ENCODE results near the gene GABRA5. TPM values are rescaled to one million over a fixed set of nuclear protein-coding genes. Genes with fewer than 3 reads are reported as not detected.

GABRA5 gene
- total and polyA plus RNA-seq, 2 of the 4 experiments (the other 2 are of a cell fraction): 4.0 to 7.3 TPM

GRCh38 chr15:26901041-26901440 is 34.2 kb downstream of the GABRA5 start:
- H2BK5ac ChIP-seq (ENCODE audit: low read depth, low read length, poor library complexity, severe bottlenecking): no peak overlapping the region
- H3K14ac ChIP-seq (replicated peaks; ENCODE audit: low read depth, low read length): no peak overlapping the region
- H3K27me3 ChIP-seq (ENCODE audit: control insufficient read depth, insufficient read depth, low read length): no peaks in the 10 kb centered on the region
- no peak overlapping the region for H3K4me3 ChIP-seq (ENCODE audit: insufficient read depth, low read depth, low read length)
- no TSS peak for BruUV-seq (replicated peaks)
- H3K4me2 ChIP-seq (ENCODE audit: low read depth, low read length): no peak overlapping the region
- dilution Hi-C loops (cut with HindIII; ENCODE audit: low sequenced_read_pairs, unreplicated experiment) (no loop called here), intact Hi-C loops (cut with micrococcal nuclease) (no loop called here), in situ Hi-C loops (cut with MboI; ENCODE audit: low sequenced_read_pairs) (no loop called here)
- H3K9me3 ChIP-seq (ENCODE audit: control insufficient read depth, insufficient read depth, low read length): no peaks in the 10 kb centered on the region
- H2BK120ac ChIP-seq (ENCODE audit: low read depth, low read length): no peak overlapping the region
- H4K91ac ChIP-seq (ENCODE audit: insufficient read depth, low read depth, low read length): no peak overlapping the region
- no peak overlapping the region for H2BK15ac ChIP-seq (ENCODE audit: low read depth, low read length)
- TF ChIP-seq CEBPB (IDR thresholded peaks at IDR 0.05; ENCODE audit: low read depth, low read length) (no peak), RCOR1 (IDR thresholded peaks at IDR 0.05; ENCODE audit: insufficient replicate concordance, low read length) (no peak), RFX5 (IDR thresholded peaks at IDR 0.05; ENCODE audit: low read depth, low read length) (no peak), MAFK (IDR thresholded peaks at IDR 0.05; ENCODE audit: low read depth, low read length) (no peak), SMC3 (IDR thresholded peaks at IDR 0.05; ENCODE audit: low read depth, low read length) (no peak), CHD1 (IDR thresholded peaks at IDR 0.05; ENCODE audit: low read depth, low read length) (no peak), POLR2A (IDR thresholded peaks at IDR 0.05; ENCODE audit: low read depth, low read length) (no peak), RAD21 (IDR thresholded peaks at IDR 0.05; ENCODE audit: low read length) (no peak), NFE2L2 (IDR thresholded peaks at IDR 0.05; ENCODE audit: low read depth, low read length) (no peak)
- TF ChIP-seq, protein P1, sequence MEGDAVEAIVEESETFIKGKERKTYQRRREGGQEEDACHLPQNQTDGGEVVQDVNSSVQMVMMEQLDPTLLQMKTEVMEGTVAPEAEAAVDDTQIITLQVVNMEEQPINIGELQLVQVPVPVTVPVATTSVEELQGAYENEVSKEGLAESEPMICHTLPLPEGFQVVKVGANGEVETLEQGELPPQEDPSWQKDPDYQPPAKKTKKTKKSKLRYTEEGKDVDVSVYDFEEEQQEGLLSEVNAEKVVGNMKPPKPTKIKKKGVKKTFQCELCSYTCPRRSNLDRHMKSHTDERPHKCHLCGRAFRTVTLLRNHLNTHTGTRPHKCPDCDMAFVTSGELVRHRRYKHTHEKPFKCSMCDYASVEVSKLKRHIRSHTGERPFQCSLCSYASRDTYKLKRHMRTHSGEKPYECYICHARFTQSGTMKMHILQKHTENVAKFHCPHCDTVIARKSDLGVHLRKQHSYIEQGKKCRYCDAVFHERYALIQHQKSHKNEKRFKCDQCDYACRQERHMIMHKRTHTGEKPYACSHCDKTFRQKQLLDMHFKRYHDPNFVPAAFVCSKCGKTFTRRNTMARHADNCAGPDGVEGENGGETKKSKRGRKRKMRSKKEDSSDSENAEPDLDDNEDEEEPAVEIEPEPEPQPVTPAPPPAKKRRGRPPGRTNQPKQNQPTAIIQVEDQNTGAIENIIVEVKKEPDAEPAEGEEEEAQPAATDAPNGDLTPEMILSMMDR (conservative IDR thresholded peaks at IDR 0.05; ENCODE audit: low read depth, low read length): no peak
- H2AFZ ChIP-seq (replicated peaks; ENCODE audit: low read length, poor library complexity): no peak overlapping the region
- no peaks in the 10 kb centered on the region for H3K9me1 ChIP-seq (ENCODE audit: insufficient read depth, low read length)
- CTCF ChIA-PET: no interaction called here
- no peak overlapping the region for H4K8ac ChIP-seq (ENCODE audit: low read depth in 2 of 2, low read length in 2 of 2)
- H3K36me3 ChIP-seq (ENCODE audit: control insufficient read depth, insufficient read depth, low read length): no peaks in the 10 kb centered on the region
- POLR2A ChIA-PET (ENCODE audit: unreplicated experiment): no interaction called here
- H3K79me1 ChIP-seq (ENCODE audit: low read depth in 1 of 2, low read length in 2 of 2): no peaks in the 10 kb centered on the region
- no peaks in the 10 kb centered on the region for H3K4me1 ChIP-seq (ENCODE audit: control insufficient read depth, insufficient read depth, low read length)
- no peak overlapping the region for H2AK5ac ChIP-seq (ENCODE audit: low read depth, low read length)
- no peak overlapping the region for H2AK9ac ChIP-seq (replicated peaks; ENCODE audit: low read depth, low read length, poor library complexity)
- no peak overlapping the region for H3K18ac ChIP-seq (ENCODE audit: low read depth, low read length)
- H3K4ac ChIP-seq (ENCODE audit: low read depth, low read length): no peak overlapping the region
- no peak overlapping the region for H3K9ac ChIP-seq (ENCODE audit: low read depth, low read length)
- no peak overlapping the region for H3K56ac ChIP-seq (ENCODE audit: extremely low read depth, insufficient read depth, low read length)
- peak; percentile 10 for DNase-seq
- H2BK20ac ChIP-seq (ENCODE audit: low read depth, low read length): no peak overlapping the region
- no peaks in the 10 kb centered on the region for H4K20me1 ChIP-seq (ENCODE audit: insufficient read depth, low read length)
- no peak overlapping the region for H3K27ac ChIP-seq (ENCODE audit: insufficient read depth, low read length)
- no CpG with 5 or more reads among the region's 4 CpGs for WGBS, 2 experiments (ENCODE audit: extremely low coverage in 2 of 2, insufficient read length in 1 of 2)
- ATAC-seq (ENCODE audit: low read depth): no peak
- H3K23ac ChIP-seq (ENCODE audit: low read depth, low read length): no peak overlapping the region
- no peak overlapping the region for H4K5ac ChIP-seq (ENCODE audit: low read depth, low read length)

Measured in IMR-90 (cell line).